Lower lobe of right lung (tissue), 2 donors: ENCODE measurements around the gene GLRA3. TPM values are rescaled to one million over a fixed set of nuclear protein-coding genes. Genes with fewer than 3 reads are reported as not detected.
A peak's percentile ranks its signal among the peaks of the same experiment; 100 is the strongest.
"Not testable (repeated sequence)": the region's sequence is repeated elsewhere in the genome, so short reads cannot be mapped to it uniquely, and the experiment has no call there.

Source experiments
- ATAC-seq, 2 donors: fragments of 200-7000 bp; cut with Tn5 transposase; one replicate each; pipeline ENCODE4 v1.9.1; 2020 to 2022; ENCODE audit warnings: mild to moderate bottlenecking in 2 of 2, moderate library complexity in 2 of 2
- DNase-seq: peaks from one replicate; pipeline ENCODE4 v3.0.0-alpha.2; 2020
- H3K27ac ChIP-seq: fragments of 200-600 bp; one replicate; pipeline ENCODE4 v1.8.0; 2022
- H3K27me3 ChIP-seq: fragments of 200-600 bp; one replicate; pipeline ENCODE4 v1.8.0; 2022; ENCODE audit warnings: low read depth
- H3K36me3 ChIP-seq: fragments of 200-600 bp; one replicate; pipeline ENCODE4 v1.8.0; 2022; ENCODE audit warnings: mild to moderate bottlenecking
- H3K4me1 ChIP-seq: fragments of 200-600 bp; one replicate; pipeline ENCODE4 v1.8.0; 2022
- H3K4me3 ChIP-seq: fragments of 200-600 bp; one replicate; pipeline ENCODE4 v1.8.0; 2022; ENCODE audit warnings: mild to moderate bottlenecking
- H3K9me3 ChIP-seq: fragments of 200-600 bp; one replicate; pipeline ENCODE4 v1.8.0; 2022
- CTCF ChIP-seq: fragments of 200-600 bp; IDR thresholded peaks from one replicate; pipeline ENCODE4 v1.8.0; 2022; ENCODE audit warnings: antibody characterized with exemption, mild to moderate bottlenecking
- intact Hi-C: fragments of 100-400 bp; cut with DNase I; formaldehyde crosslinking; loops from one replicate; pipeline ENCODE4 v1.11.0; 2022
- long read RNA-seq: library from polyadenylated mRNA; unstranded; transcript quantifications from one replicate; pipeline ENCODE4 v2.0.0, GENCODE V29; 2021
- total RNA-seq: library from RNA; stranded (reverse); fragmentation: NEBNext Ultra II Directional; extraction: Animal tissue kit (Norgen Biotek cat#: 25700); gene quantifications from one replicate; pipeline ENCODE4 v1.2.1, GENCODE V29; 2021
- donor health status: DM: no; HTN: yes; CAD: no; lungs with severe emphysema.

The GLRA3 gene
- total RNA-seq: not detected
- long read RNA-seq: 0 reads

GRCh38 chr4:174828845-174829701, at the start of gene GLRA3:
TSS of gene GLRA3 (minus strand) at chr4:174829247. CDS start at chr4:174828811, 436 bp downstream.
- intact Hi-C loops: no loop called here
- H3K4me3 ChIP-seq: peak within 1 kb of the TSS; percentile 34

DNA sequence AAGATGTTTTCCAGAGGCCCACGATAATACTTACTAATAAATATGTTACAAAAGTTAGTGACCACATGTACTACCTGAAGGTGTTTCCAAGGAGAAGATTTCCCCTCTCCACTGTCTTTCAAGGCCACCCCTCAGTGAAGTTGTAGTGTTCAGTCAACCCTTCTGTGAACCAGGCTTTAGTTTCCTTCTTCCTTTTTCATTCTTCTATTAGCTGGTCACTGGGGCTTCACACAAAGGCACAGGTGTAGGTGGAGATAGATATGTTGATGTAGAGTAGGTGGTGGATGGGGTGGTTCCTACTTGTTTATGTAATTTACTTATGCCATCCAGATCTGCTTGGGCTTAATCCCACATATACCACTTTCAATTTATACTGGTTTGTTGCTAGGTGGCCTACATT, 45.9 kb upstream of the GLRA3 start:
- Histone ChIP-seq H3K4me3 (no peak overlapping the region), H3K27me3 (no peaks in the 10 kb centered on the region), H3K36me3 (no peaks in the 10 kb centered on the region), H3K9me3 (no peaks in the 10 kb centered on the region), H3K4me1 (no peaks in the 10 kb centered on the region), H3K27ac (no peak overlapping the region)
- no peak for ATAC-seq
- intact Hi-C loops: no loop called here
- TF ChIP-seq CTCF: no peak
- DNase-seq: no peak

More at GRCh38 chr4:174828845-174829701, at the start of gene GLRA3:
- H3K36me3 ChIP-seq: no peaks in the 10 kb centered on the region
- no peaks in the 10 kb centered on the region for H3K4me1 ChIP-seq
- H3K27me3 ChIP-seq: peaks cover 5% of the 10 kb centered on the region
- peak; percentile 68 for DNase-seq
- no peaks in the 10 kb centered on the region for H3K9me3 ChIP-seq
- no peak for TF ChIP-seq CTCF
- no peak within 1 kb of the TSS for H3K27ac ChIP-seq
- ATAC-seq: peak; percentile 85 to 92

- Histone ChIP-seq H3K36me3 (no peaks in the 10 kb centered on the region), H3K27ac (no peak overlapping the region), H3K9me3 (no peaks in the 10 kb centered on the region), H3K27me3 (no peaks in the 10 kb centered on the region), H3K4me1 (no peaks in the 10 kb centered on the region), H3K4me3 (no peak overlapping the region)
- DNase-seq (no peak), ATAC-seq (no peak)
- no peak for TF ChIP-seq CTCF
- intact Hi-C loops: no loop called here
These were observed 44.9 kb upstream of the GLRA3 start for GRCh38 chr4:174873931-174874330.

DNA sequence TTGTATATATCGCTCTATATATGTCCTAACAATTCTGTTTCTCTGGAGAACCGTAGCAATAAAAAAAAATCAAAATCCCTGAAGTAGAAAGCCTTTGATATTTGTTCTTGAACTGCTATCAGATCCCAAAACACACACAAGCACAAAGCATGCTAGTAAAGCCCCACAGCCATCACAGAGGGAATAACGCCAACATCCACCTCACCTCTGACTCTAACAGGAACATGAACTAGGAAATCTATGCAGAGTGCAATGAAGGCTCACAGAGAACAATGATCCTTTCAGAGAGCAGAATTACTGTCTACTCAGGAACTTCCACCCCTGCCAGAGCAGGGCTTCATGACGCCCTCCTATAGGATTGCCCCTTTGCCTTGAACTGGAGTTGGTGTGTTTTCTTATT, 44.1 kb upstream of the GLRA3 start:
- H3K4me3 ChIP-seq, H3K9me3 ChIP-seq, H3K27ac ChIP-seq, H3K4me1 ChIP-seq, intact Hi-C loops, DNase-seq, H3K36me3 ChIP-seq, H3K27me3 ChIP-seq, ATAC-seq: not testable (repeated sequence)

DNA sequence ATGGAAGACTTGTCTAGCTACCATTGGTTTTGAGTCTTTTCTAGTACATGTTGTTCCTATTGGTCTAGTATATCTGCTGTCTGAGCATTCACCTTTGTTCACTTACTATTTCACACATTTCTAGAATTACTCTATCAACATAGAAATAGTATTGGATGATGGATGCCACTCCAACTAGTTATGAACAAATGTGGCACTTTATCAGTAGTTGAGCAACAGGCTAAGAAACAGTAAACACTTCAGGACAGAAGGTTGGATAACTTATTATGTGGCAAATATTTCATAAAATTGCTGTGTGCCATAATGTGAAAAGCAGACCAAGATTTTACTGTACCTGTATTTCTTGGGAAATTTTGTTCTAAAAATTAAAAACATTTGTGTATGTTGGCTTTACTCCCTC, 42.4 kb upstream of the GLRA3 start:
- ATAC-seq (peak; percentile 50 to 78), DNase-seq (no peak)
- H3K4me3 ChIP-seq: no peak overlapping the region
- no peaks in the 10 kb centered on the region for H3K9me3 ChIP-seq
- intact Hi-C loops: no loop called here
- H3K27ac ChIP-seq: no peak overlapping the region
- H3K27me3 ChIP-seq: no peaks in the 10 kb centered on the region
- no peaks in the 10 kb centered on the region for H3K36me3 ChIP-seq
- no peaks in the 10 kb centered on the region for H3K4me1 ChIP-seq
- TF ChIP-seq CTCF: no peak

DNA sequence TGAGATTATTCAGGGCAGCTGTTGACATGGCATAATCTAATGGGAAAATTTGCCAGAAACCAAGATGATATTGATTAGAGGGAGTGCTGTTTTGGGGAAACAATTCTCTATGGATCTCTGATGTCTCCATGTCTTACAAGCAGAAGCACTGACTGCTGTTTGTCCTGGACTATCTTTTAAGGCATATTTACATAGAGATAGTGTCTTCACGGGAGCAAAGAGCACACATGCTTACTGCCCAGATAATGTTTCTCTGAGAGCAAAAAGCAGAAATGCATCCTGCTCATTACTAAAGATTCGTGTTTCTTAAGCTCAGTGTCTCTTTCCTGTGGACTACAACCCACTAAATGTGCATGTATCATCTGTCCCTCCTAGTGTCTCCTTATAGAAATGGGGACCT, 41.3 kb upstream of the GLRA3 start:
- intact Hi-C loops: no loop called here
- no peak for ATAC-seq
- Histone ChIP-seq H3K36me3 (no peaks in the 10 kb centered on the region), H3K27ac (no peak overlapping the region), H3K4me1 (no peaks in the 10 kb centered on the region), H3K9me3 (no peaks in the 10 kb centered on the region), H3K27me3 (no peaks in the 10 kb centered on the region), H3K4me3 (no peak overlapping the region)
- no peak for TF ChIP-seq CTCF
- no peak for DNase-seq
